CD1c-positive myeloid dendritic cell (primary cell): ENCODE measurements around the gene DIP2C.

Source experiments
- DNase-seq: peaks from one replicate; pipeline ENCODE4 v3.0.0-alpha.2; 2016; ENCODE audit errors: extremely low spot score

DIP2C gene

DNA sequence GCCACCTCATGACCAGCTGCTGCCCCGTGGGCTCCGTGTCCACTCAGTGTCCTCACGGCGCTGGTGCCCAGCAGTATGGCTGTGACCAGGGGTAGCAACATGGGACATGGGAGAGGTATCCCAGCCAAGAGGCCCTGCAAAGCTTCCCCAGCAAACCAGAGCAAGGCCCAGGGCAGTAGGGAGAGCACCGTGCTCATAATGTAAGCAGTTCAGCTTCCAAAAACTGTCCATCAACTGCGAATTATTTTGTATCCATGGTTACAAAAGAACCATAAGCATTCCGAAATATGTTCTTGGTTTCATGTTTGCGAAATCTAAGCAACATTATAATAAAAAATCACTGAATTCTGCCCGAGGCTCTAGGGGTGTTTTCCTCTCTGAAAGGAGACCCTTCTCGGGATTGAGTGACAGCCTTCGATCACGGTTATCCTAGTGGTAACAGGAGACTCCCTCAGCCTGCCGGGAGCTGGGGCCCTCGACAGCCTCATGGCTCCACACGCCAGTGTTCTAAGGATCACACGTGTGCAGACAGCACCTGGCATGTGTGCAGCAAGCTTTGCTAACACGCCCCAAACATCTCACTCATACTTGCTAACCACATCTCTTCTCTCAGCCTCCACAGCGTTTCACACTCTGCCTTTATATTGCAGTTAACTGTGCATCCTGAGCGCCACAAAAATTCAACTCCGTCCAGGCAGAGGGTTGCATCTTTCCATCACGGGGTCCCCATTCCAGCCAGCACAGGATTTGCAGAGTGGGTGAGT, 117.6 kb downstream of the DIP2C start:
- DNase-seq, result no peak

DNA sequence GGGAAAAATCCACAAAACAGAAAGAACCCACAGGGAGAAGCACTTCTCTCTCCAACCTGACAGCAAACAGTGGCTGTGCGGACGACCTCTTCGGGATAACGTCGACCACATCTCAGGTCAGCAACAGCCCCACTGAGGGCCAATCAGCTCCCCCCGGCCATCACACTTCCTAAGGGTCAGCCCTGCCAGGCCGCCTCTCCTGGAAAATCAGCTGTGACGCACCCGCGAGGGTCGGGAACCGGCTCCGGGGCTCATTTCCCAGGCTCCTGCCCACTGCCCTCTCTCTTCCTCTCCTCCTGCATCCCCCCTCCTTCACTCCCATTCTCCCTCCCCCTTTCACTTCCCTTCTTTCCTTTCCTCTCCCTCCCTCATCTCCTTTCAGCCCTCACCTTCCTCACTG, 118.3 kb downstream of the DIP2C start:
- DNase-seq, result no peak

DNA sequence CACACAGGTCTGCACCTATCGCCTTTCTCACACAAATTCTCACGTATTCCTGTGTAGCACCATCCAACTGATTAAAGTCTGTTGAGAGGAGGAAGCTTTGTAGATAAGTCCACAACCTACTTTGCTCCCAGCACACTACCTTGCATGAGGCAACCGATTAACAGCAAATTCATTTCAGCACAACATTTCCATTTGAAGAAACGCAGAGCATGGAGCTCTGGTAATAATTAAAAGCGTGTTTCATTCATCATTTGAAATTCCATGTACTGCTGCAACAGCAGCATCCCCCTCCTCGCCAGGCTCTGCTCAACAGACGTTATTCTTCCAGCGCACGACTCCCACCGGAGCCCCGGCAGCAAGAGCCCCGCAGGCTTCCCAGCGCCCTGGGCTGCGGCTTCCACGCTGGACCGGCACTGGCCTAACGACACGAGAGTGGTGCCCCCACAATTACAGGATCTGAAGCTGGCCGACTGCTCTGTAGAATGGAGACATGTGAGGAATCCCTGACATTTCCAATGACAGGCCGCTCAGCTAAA, 118.8 kb downstream of the DIP2C start:
- no peak for DNase-seq

DNA sequence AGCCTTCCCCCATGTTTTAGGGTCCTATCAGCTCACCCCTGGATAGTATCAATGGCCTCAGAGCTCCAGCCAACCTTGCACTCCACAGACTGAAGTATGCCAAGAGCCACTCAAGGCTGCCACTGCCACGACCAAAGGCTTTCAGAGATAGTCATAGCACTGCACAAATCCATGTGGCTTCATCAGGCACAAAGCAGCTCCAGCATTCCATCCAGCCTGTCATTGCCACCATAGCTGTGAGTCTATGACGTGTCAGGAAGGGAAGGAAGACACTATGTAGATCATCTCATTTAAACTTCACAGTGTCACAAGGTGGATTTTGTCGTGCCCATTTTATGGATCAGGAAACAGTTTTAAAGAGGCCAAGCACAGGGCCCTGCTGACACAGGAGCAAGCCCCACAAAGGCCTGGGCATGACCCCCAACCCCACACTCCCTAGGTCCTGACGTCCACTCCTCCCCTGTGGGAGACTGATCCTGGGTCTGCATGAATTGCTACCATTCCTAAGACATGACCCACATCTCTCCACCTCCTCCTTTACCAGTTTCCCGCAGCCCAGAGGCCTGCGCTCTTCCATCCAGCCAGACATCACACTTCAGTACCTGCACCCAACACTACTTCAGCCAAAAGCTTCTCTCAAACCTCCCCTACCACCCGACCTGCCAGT, 119.4 kb downstream of the DIP2C start:
- DNase-seq, result no peak

DNA sequence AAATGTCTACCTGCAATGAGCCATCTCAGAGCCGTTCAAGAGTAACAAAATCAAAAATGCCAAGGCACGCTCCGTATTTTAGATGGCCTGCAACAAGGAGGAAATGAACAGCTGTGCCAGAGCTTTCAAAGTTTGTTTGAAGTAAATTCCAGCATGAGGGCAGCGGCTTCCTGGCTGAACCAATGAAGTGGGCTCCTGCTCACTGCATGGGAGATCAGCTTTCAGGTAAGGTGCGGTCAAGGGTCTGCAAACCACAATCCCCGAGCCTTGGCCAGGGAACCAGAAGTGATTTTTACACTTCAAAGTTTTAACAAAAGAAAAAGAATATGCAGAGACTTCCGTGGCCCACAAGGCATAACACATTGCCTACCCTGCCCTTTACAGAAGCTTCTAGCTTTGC, 120.6 kb downstream of the DIP2C start:
- no peak for DNase-seq

DNA sequence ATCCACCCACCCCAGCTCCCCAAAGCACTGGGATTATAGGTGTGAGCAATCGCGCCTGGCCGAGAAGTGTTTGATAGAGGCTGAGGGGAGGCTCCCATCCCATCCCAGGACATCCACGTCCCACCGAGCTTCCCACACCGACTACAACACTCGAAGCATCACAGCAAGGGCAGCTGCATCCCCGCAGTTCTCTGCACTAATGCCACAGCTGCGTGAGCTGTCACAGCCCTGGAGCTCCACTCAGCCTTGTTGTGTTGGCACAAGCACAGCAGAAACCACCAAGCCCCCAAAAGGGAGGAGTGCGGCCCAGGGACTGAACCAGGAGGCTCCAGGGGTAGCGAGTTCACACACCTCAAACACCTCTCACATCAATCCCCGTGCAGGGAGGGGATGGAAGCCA, 121.6 kb downstream of the DIP2C start:
- no peak for DNase-seq

DNA sequence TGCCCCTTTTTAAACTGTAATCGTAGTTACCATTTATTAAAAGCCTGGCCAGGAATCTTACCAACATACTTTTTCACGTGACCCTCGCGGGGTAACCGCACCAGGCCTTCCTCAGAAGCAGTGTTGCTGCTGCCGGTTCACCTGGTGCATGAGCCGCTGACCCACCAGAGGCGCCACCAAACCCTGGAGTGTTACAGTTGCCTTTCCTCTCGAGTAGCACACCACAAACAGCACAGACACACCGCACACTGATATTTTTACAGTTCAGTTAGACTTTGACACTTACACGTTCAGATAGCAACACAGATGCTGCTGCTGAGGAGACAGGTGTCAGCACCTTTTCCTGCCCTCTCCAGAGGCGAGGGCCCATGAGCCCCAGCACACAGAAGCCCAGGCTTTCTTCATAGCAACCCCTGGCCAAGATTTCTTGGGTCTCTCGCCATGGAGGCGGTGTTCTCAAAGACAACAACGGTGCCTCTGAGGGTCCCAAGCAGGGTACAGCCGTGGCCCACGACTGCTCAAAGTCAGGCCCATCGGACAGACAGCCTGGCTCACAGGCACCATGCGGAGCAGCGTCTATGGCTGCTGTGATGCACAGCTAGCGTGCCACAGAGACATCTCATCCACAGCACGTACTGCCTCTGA, 123.1 kb downstream of the DIP2C start:
- DNase-seq, result no peak

DNA sequence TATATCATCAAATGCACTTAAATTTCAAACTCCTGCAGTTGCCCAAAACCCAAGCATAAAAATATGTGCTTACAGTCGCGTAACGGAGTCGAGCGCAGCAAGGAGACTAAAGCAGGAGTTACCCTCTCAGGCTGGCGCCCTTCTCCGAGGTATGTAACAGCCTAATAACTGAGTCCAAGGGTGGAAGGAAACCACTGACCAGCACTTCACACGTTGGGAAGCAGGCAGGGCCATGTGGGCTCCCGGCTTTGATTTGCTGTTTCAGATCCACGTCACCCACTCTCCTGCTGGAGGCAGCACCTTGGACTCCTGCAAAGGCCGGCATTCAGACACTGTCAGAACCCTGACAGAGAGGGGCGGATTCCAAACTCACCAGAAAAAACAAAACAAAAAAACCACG, 123.8 kb downstream of the DIP2C start:
- no peak for DNase-seq

DNA sequence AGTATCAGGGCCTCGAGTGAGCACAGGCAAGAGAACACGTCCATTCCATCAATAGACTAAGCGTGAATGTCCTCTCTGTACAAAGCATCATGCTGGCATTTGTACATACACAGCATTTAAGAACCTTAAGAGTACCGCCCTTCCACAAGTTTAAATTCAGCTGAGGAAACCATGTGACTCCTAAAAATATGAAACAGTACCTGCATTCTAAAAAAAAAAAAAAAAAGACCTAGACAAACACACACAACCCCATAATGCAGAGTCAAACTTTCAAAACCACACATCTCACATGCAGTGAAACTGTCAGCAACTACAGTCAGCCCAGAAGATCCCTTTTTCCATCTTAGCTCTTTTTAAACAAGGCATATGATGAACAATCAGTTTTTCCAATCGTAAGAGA, 124.3 kb downstream of the DIP2C start:
- DNase-seq, result no peak

DNA sequence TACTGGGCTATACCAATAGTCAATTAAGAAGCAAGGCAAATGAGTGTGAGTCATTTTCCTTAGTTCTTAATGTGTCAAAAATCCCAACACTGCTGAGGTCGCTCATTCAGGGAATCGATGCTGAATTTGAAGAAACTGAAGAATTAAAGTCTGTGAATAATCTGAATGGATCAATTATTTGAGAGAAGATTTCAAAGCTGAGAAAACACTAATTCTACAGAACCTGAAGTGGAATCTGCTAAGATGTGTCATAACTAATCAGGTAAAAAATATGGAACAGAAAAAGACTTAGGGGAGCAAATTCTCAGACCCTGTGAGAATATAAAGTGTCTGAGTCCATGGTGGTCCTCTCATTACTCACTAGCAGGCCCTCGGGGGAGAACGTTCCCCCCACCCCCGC, 125.6 kb downstream of the DIP2C start:
- no peak for DNase-seq

DNA sequence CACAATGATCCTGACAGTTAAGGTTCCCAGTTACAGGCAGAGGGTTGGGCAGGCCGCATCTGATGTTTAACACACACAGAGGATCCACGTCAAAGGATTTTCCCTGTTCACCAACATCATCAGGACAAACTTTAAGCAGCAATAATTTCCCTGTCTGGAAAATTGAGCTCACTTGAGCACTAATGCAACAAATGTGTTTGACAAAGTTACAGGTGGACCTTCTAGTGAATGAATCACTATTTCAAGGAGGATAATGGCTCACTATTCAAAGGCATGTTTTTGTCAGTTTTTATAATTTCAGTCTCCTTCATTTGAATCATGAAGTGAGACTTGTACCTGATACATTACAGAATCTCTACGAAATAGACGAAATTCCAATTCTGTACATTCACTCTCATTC, 127.3 kb downstream of the DIP2C start:
- DNase-seq, result no peak

DNA sequence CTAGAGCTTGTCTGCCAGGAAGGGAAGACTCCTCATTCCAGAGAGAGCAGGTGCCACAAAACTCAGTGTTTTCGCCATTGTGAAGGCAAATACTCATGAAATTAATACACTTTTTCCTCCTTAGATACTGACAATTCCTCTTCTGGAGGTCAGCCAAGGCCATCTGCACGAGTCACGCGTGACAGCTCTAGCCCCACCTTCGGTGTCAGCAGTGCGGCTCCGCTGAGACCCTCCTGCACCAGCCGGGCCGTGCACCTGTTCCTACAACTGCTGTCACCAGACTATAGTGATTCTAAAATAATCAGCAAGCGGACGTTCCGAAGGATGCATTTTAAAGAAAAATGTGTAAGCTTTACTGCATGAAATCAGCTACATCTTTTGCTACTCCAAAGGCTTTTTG, 127.7 kb downstream of the DIP2C start:
- DNase-seq, result no peak

DNA sequence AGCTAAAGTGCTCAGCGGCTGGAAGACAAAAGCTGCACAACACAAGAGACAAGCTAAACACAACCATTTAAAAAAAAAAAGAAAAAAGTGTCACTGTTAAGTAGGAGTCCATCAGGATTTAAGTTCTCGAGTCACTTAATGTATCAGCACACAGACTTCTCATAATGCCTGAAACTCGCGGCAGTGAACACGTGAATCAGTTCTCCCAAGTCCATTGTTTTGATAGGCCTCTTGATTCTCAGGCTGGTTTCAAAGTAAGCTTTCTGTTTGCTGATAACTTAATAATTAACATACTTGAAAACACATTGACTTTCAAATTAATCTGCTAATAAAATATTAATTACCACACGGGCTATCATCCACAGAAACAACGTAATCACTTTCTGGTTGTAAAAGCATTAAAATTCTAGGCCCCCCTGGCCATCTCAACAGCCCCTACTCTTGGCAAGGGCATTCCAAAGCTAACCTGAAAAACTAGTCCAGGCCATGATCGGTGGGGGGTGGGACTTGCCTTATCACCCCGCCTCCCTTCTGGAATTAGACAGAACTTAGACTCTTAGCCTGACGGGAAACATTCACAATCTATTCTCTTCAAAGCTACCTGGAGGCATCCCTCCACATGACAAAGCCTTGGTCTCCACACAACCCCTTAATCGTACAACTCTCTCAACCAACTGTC, 129.0 kb downstream of the DIP2C start:
- DNase-seq, result no peak

DNA sequence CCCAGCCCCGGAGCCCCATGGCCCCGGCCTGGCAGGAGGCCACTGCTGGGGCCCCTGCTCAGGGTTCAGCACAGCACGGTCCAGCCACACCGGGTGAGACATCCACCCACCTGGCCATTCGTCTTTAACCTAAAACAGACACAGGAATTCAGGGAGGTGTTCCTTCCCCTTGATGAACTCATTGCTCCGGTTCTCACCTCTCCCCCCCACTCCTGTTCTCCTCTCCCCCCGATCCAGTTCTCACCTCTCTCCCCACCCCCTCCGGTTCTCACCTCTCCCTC, 129.8 kb downstream of the DIP2C start:
- DNase-seq, result no peak

DNA sequence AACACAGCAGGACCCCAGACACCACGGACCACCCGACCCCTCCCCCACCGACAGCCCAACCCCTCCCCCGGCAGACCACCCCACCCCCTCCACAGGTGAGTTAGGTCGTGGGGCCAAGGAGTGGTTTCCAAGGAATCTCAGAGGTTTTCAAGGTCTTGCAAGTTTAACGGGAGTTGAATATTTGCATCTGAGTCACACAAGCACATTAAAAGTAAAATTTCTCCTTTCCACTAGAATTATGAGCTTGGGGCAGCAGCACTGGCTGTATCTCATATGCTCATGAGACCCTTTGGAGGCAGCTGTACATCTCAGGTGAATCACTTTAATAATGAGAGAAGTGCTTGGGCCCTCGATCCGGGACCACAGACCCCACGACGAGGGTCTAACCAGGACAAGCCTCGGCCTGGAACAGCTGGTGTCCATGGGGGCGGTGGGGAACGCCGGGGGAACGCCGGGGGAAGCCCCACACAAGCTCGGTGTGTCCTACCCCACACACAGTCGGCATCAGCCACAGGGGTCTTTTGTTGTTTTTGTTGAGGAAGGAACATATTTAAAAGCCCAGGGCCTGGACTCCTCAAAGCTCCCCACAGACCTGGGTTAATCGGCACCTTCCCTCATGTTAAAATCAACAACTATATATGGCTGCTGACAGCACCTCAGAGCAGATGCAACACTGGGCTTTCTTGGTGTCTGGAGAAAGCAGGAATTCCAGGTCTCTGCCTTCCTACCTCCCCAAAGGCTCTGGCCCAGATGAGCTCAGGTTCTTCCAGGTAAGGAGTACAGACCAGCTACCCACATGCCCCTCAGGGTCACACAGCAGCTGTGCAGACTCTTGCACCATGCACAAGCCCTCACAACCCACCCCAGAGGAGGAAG, 130.3 kb downstream of the DIP2C start:
- no peak for DNase-seq

DNA sequence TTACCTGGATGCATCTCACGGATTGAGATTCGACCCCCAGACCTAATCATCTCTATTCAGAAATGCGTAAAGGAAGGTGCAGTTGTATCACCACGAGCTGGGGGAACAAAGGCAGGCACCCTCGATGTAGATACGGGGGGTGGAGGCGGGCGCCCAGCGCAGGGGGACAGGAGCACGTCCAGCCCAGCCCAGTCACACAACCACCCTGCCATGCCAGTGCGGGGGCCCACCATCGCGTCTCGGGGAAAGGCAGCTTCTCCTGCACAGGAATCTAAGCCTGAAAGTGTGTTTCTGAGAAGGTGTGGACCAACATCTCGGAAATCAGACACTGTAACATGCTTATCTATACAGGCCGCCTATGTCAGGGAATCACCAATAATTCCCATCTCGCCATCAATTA, 131.1 kb downstream of the DIP2C start:
- DNase-seq, result no peak

DNA sequence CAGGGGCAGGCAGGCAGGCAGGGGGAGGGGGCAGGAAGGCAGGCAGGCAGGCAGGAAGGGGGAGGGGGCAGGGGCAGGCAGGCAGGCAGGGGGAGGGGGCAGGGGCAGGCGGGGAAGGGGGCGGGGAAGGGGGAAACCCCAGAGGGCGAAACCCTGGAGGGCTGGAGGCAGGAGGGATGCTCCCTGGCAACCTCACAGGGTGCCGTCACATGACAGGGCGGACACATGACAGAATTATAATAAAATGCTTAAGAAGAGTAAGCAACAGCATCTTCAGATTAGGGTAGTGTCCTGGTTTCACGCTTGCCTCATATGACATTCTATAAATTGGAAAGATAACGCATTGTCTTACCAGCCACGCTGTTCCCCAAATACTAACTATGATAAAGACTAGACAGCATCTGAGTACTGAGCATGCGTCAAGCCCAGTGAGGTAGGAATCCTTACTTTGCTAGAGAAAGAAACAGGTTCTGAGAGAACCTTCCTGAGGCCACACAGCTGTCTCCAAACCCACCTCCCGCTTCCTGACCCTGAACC, 131.6 kb downstream of the DIP2C start:
- no peak for DNase-seq

DNA sequence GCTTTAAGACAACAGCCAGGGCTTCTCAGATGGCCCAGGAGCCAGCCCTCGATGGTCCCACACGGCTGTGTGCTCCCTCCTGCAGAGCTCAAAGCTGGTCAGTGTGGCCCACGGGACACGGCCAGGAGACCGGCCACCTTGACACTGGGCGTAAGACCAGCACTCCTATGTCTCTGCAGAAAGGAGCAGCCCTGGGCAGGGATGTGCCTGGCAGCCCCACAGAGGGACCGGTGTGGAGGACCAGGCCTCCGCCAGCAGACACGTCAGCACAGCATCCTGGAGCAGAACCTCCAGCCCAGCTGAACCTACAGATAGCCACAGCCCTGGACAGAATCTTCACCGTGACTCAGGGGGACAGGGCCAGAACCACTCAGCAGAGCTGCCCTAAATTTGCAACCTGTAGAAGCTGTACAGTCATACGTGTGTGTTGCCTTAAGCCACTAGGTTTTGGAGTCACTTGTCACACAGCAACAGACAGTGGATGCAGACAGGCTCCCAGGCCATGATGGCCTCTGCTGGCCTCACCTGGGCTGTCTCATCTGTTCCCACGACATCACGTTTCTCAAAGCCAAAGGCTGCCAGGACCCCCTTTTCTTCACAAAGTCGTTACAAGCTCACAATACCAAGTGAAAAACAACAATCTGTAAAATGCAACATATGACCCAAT, 132.4 kb downstream of the DIP2C start:
- DNase-seq, result no peak

DNA sequence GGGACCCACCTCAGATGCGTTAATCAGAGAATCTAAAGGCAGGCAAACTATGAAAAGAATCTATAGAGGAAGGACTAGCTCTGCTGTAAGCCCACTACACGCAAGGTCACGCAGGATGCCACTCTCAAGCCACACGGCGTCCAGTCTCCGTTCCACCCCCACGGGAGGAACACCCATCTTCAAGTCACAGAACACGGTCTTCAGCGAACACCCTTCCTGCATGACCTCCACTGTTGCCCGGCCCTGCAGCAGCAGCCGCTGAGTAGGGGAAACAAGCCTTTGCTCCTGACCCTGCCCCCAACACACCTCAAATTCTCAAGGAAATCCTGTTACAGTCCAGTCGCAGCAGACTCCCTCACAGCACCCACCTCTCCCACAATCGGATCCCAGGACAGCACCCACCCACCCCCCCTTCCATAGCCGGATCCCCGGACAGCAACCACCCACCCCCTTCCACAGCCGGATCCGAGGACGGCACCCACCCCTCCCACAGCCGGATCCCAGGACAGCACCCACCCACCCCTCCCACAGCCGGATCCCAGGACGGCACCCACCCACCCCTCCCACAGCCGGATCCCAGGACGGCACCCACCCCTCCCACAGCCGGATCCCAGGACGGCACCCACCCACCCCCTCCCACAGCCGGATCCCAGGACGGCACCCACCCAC, 133.7 kb downstream of the DIP2C start:
- no peak for DNase-seq

DNA sequence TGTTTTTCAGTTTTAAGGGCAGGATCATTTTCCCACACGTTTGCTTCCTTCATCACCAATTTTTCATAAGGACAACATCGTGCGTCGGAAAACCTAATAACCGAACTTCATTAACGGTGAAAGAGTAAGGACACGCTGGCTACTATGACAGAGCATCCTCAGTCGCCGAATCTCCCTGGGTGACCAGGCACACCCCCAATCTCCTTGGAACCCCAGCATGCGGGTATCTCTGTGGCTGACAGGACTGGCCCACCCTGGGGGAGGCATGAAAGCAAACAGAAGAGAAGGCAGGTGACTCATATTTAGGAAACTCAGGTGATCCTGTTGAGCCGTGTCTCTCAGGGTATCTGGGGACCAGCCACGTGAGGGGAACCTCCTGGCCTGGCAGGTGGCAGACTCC, 134.2 kb downstream of the DIP2C start:
- no peak for DNase-seq
